Central memory CD8-positive, alpha-beta T cell (primary cell): ENCODE data around the gene STAG1.
"Not testable (repeated sequence)": the region's sequence is repeated elsewhere in the genome, so short reads cannot be mapped to it uniquely, and the experiment has no call there.

ENCODE experiments used
- ATAC-seq: fragments of 150-1000 bp; cut with Tn5 transposase; replicated peaks from 2 replicates; pipeline ENCODE4 v1.10.0; 2022; ENCODE audit warnings: mild to moderate bottlenecking, moderate FRiP score, moderate number of reproducible peaks; ENCODE audit not compliant: poor library complexity, severe bottlenecking; ENCODE audit errors: extremely low read depth
- DNase-seq, 2 donors: peaks; one replicate each; pipeline ENCODE4 v3.0.0; 2021; ENCODE audit warnings: low spot score in 2 of 2
- H3K27ac Mint-ChIP-seq: one replicate; pipeline ENCODE4 v1.8.0; 2022; ENCODE audit warnings: low read depth, mild to moderate bottlenecking, moderate library complexity, mixed read lengths
- H3K27me3 Mint-ChIP-seq: one replicate; pipeline ENCODE4 v1.8.0; 2022; ENCODE audit warnings: mixed read lengths
- H3K36me3 Mint-ChIP-seq: one replicate; pipeline ENCODE4 v1.8.0; 2022; ENCODE audit warnings: mild to moderate bottlenecking, moderate library complexity, mixed read lengths; ENCODE audit not compliant: insufficient read depth
- H3K4me1 Mint-ChIP-seq: one replicate; pipeline ENCODE4 v1.8.0; 2022; ENCODE audit warnings: mixed read lengths
- H3K4me3 Mint-ChIP-seq: one replicate; pipeline ENCODE4 v1.8.0; 2022; ENCODE audit warnings: mild to moderate bottlenecking, moderate library complexity, mixed read lengths
- H3K9me3 Mint-ChIP-seq: one replicate; pipeline ENCODE4 v1.8.0; 2022; ENCODE audit warnings: mixed read lengths

Gene STAG1

DNA sequence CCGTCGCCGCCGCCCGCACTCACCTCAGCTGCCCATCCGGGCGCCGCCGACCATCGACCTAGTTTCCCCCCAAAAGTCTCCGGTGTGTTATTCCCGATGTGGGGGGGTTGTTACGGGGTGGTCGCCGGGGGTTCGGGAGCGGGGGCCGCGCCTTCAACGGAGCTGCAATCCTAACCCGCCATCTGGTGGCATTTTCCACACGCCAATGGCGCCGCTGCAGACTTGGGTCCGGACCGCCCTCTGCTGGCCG is at the start of gene STAG1:
TSS of gene STAG1 (minus strand) at position 207 of the 250 bp plus-strand sequence. CDS start 121,480 bp downstream, outside the sequence.
- Mint-ChIP-seq H3K9me3 (no peaks in the 10 kb centered on the region), H3K4me3 (peak within 1 kb of the TSS; percentile 94), H3K27me3 (no peaks in the 10 kb centered on the region), H3K36me3 (peaks cover 24% of the 10 kb centered on the region), H3K27ac (peak within 1 kb of the TSS; percentile 89), H3K4me1 (peaks cover 49% of the 10 kb centered on the region)
- ATAC-seq (no peak), DNase-seq (no peak)

- H3K27ac Mint-ChIP-seq, H3K36me3 Mint-ChIP-seq, DNase-seq, H3K27me3 Mint-ChIP-seq, H3K4me3 Mint-ChIP-seq, ATAC-seq, H3K9me3 Mint-ChIP-seq, H3K4me1 Mint-ChIP-seq: not testable (repeated sequence)
These were observed 49.0 kb upstream of the STAG1 start for GRCh38 chr3:136801146-136801545.

DNA sequence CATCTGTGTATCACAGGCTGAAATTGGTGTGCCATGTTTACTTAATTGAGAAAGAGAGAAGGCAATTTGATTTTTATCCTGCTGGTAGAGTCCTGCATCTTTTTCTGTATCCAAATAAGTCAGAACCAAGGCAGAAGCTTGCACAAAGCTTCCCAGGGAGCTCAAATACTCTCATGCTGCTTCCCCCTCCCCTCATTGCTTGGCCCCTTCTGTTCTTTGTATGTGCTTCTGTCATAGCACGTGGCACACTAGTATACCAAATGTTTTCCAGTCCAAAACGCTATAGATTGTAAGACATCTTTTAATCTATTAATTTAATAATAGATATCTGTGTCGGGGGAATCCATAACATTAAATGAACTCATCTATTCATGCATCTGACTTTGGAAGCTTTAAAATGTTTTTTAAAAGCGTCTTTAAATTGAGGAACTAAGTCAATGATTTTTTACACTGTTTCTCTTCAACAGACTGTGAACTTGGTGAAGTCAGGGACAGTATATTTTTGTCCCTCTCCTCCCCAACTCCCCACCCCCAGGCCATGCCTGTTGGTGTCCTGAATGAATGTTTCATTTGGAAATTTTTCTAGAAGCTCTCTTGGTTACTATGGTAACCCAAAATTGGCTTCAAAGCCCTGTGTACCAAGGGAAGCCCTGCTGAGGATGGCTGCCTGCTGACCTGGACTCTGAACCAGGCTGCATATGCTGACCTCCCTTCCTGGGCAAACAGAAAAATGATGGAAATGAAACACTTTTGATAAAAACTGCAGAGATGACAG is 40.6 kb upstream of the STAG1 start:
- Mint-ChIP-seq H3K9me3 (no peaks in the 10 kb centered on the region), H3K27ac (no peak overlapping the region), H3K36me3 (peaks cover 2% of the 10 kb centered on the region), H3K4me3 (no peak overlapping the region), H3K27me3 (peaks cover 10% of the 10 kb centered on the region), H3K4me1 (no peaks in the 10 kb centered on the region)
- ATAC-seq (no peak), DNase-seq (no peak)

DNA sequence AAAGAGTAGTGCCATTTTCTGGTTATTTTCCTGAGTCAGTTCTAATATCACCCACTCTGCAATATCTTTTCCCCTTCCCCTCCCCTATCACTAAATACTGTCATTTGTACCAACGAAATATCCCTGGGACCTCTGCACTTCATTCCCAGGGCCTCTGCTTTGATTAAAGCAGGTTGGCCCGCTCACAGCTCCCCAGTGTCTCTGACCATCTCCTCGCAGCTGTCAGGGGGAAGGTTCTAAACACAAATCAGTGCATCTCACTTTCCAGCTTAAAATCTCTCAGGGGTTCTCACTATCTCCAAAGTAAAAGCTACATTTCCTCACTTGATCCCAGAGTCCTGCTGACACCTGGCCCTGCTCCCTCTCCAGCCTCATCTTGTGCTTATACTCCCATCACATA is 38.6 kb upstream of the STAG1 start:
- Mint-ChIP-seq H3K27ac (no peak overlapping the region), H3K27me3 (peaks cover 10% of the 10 kb centered on the region), H3K9me3 (no peaks in the 10 kb centered on the region), H3K36me3 (peaks cover 1% of the 10 kb centered on the region), H3K4me1 (peaks cover 9% of the 10 kb centered on the region), H3K4me3 (no peak overlapping the region)
- ATAC-seq (no peak), DNase-seq (no peak)

GRCh38 chr3:136789976-136790375 is 37.8 kb upstream of the STAG1 start:
- Mint-ChIP-seq H3K36me3 (no peaks in the 10 kb centered on the region), H3K4me3 (no peak overlapping the region), H3K9me3 (no peaks in the 10 kb centered on the region), H3K4me1 (peaks cover 9% of the 10 kb centered on the region), H3K27me3 (peaks cover 10% of the 10 kb centered on the region), H3K27ac (peak overlapping the region; percentile 74)
- DNase-seq (no peak), ATAC-seq (no peak)

- Mint-ChIP-seq H3K27me3 (peaks cover 10% of the 10 kb centered on the region), H3K4me3 (no peak overlapping the region), H3K9me3 (no peaks in the 10 kb centered on the region), H3K4me1 (peaks cover 9% of the 10 kb centered on the region), H3K27ac (no peak overlapping the region), H3K36me3 (no peaks in the 10 kb centered on the region)
- no peak for DNase-seq
- no peak for ATAC-seq
These were observed 36.0 kb upstream of the STAG1 start for GRCh38 chr3:136788154-136788553.

DNA sequence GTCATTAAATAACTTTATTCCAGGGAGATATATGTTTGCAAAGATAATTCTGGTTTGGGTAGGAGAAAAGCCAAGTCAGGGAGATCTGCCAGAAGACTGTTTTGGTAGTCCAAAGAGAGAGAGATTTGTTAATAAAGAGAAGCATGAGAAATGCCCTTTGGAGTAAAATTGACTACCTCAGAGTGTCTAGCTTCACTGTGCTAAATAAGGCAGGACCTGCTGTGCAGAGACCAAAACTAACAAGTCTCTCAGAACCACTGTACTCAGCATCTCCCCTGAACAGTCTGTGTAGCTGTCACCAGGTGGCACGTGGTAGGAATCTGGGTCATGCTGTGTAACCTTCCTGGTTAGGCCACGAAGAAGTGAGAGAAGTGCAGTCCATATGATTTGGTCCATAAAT is 35.2 kb upstream of the STAG1 start:
- Mint-ChIP-seq H3K27me3 (peaks cover 3% of the 10 kb centered on the region), H3K4me3 (no peak overlapping the region), H3K9me3 (no peaks in the 10 kb centered on the region), H3K4me1 (peaks cover 9% of the 10 kb centered on the region), H3K36me3 (no peaks in the 10 kb centered on the region), H3K27ac (peak overlapping the region; percentile 48)
- ATAC-seq (peak; percentile 81), DNase-seq (peak in 1 of 2 donors; percentile 10)

DNA sequence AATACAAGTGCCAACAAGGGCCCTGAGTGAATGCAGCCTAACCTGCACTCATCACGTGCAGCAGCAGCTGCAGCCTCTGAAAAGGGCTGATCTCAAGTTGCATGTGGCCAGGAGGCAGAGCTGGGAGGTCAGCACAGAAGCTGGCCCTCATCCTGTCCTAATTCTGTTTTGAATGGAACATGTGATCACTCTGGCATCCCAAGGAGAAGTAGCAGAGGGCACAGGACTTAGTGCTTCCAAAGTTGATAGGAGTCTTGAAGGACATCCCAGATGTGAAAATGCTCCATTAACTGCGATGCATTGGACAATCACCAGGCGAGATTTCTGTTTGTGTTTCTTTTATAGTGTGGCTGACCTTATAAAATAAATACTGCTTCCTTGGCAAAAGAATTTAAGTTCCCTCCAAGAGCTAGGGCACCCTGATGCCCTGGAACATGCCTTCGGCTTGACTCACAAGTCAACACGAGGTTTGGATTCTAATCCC is 31.6 kb upstream of the STAG1 start:
- Mint-ChIP-seq H3K36me3 (no peaks in the 10 kb centered on the region), H3K27me3 (no peaks in the 10 kb centered on the region), H3K9me3 (no peaks in the 10 kb centered on the region), H3K4me3 (no peak overlapping the region), H3K4me1 (peaks cover 9% of the 10 kb centered on the region), H3K27ac (no peak overlapping the region)
- DNase-seq (no peak), ATAC-seq (no peak)

GRCh38 chr3:136780741-136781140 is 28.6 kb upstream of the STAG1 start:
- DNase-seq, result no peak
- H3K4me3 Mint-ChIP-seq, result no peak overlapping the region
- ATAC-seq, result no peak
- H3K27me3 Mint-ChIP-seq, result no peaks in the 10 kb centered on the region
- no peaks in the 10 kb centered on the region for H3K9me3 Mint-ChIP-seq
- H3K27ac Mint-ChIP-seq, result no peak overlapping the region
- H3K4me1 Mint-ChIP-seq, result no peaks in the 10 kb centered on the region
- no peaks in the 10 kb centered on the region for H3K36me3 Mint-ChIP-seq

DNA sequence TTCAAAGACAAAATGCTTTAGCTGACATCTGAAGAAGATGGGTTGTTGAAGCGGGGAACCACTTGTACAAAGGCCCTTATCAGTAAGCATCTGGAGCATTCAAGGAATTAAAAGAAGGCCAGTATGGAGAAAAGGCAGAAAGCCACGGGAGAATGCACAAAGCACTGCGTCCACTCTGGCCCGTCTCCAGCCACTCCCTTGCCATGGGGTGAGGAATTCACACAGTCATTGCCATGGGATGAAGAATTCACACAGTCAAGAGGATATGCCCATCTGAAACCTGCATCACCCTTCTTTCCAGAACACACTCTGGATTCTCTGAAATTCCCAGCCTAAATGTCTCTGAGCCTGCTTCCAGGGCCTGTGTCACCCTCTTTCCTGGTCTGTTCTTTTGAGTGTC is 26.7 kb upstream of the STAG1 start:
- Mint-ChIP-seq H3K27me3 (no peaks in the 10 kb centered on the region), H3K4me1 (no peaks in the 10 kb centered on the region), H3K9me3 (no peaks in the 10 kb centered on the region), H3K27ac (no peak overlapping the region), H3K36me3 (no peaks in the 10 kb centered on the region), H3K4me3 (no peak overlapping the region)
- ATAC-seq (no peak), DNase-seq (no peak)

DNA sequence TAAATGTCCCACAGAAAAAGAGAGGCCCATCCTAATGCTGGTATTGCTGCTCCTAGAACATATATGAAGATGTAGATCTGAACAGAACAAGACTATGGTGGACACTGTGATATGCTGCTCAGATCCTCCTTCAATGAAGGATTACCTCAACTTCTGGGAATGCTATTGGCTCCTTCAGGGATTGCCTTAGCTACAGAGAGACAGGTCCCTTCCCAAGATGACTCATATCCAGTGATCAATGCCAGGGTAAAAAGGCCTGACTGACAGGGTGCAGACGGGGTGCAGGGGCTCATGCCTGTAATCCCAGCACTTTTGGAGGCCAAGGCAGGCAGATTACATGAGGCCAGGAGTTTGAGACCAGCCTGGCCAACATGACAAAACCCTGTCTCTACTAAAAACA is 20.5 kb upstream of the STAG1 start:
- Mint-ChIP-seq H3K9me3 (no peaks in the 10 kb centered on the region), H3K4me3 (no peak overlapping the region), H3K27me3 (no peaks in the 10 kb centered on the region), H3K36me3 (no peaks in the 10 kb centered on the region), H3K4me1 (no peaks in the 10 kb centered on the region), H3K27ac (no peak overlapping the region)
- ATAC-seq (no peak), DNase-seq (no peak)

GRCh38 chr3:136758160-136759102 is 6.3 kb upstream of the STAG1 start:
- H3K4me1 Mint-ChIP-seq, result peaks cover 24% of the 10 kb centered on the region
- H3K36me3 Mint-ChIP-seq, DNase-seq, H3K4me3 Mint-ChIP-seq, H3K9me3 Mint-ChIP-seq, H3K27me3 Mint-ChIP-seq, ATAC-seq, H3K27ac Mint-ChIP-seq: not testable (repeated sequence)

GRCh38 chr3:136755192-136755591 is 3.0 kb upstream of the STAG1 start:
- Mint-ChIP-seq H3K27ac (peak overlapping the region; percentile 80), H3K9me3 (no peaks in the 10 kb centered on the region), H3K27me3 (no peaks in the 10 kb centered on the region), H3K4me1 (peaks cover 39% of the 10 kb centered on the region), H3K36me3 (peaks cover 24% of the 10 kb centered on the region), H3K4me3 (no peak overlapping the region)
- no peak for ATAC-seq
- DNase-seq, result no peak
